ENCODE results near the gene SAXO2. TPM values are rescaled to one million over a fixed set of nuclear protein-coding genes. Genes with fewer than 3 reads are reported as not detected.
"Not testable (repeated sequence)": the region's sequence is repeated elsewhere in the genome, so short reads cannot be mapped to it uniquely, and the experiment has no call there.

Gene SAXO2
- total and polyA plus RNA-seq, 8 donors: 1.4 to 21.6 (median 11.9) TPM

- no peak for TF ChIP-seq CTCF (IDR thresholded peaks at IDR 0.05)
- peaks cover 3 to 19% of the 10 kb centered on the region in 2 donors for H3K4me1 ChIP-seq
- peak overlapping the region in 1 of 2 donors; percentile 73 for H3K27ac ChIP-seq
- ATAC-seq (peak; percentile 7), DNase-seq (no peak)
- H3K27me3 ChIP-seq: no peaks in the 10 kb centered on the region
- H3K4me3 ChIP-seq: peak overlapping the region; percentile 68
- intact Hi-C loops (cut with DNase I): no loop called here
- peaks cover 0 to 5% of the 10 kb centered on the region in 2 donors for H3K36me3 ChIP-seq
- H3K9me3 ChIP-seq: no peaks in the 10 kb centered on the region
Observed at GRCh38 chr15:82263350-82263749, 732 bp downstream of the SAXO2 start.

GRCh38 chr15:82267137-82267536, 4.5 kb downstream of the SAXO2 start:
- H3K36me3 ChIP-seq; intact Hi-C loops (cut with DNase I); DNase-seq; H3K27ac ChIP-seq; H3K27me3 ChIP-seq; H3K4me1 ChIP-seq; H3K4me3 ChIP-seq; H3K9me3 ChIP-seq; ATAC-seq: not testable (repeated sequence)

GRCh38 chr15:82268454-82268853, 5.8 kb downstream of the SAXO2 start:
- intact Hi-C loops (cut with DNase I); H3K27me3 ChIP-seq; H3K9me3 ChIP-seq; H3K4me3 ChIP-seq; H3K36me3 ChIP-seq; DNase-seq; ATAC-seq; H3K27ac ChIP-seq; H3K4me1 ChIP-seq: not testable (repeated sequence)

GRCh38 chr15:82272154-82272553, 9.5 kb downstream of the SAXO2 start:
- Histone ChIP-seq H3K27me3 (peaks cover 0 to 11% of the 10 kb centered on the region in 2 donors), H3K4me3 (no peak overlapping the region), H3K9me3 (peaks cover 0 to 8% of the 10 kb centered on the region in 2 donors), H3K36me3 (no peaks in the 10 kb centered on the region), H3K27ac (no peak overlapping the region), H3K4me1 (no peaks in the 10 kb centered on the region)
- intact Hi-C loops (cut with DNase I): no loop called here
- no peak for TF ChIP-seq CTCF (IDR thresholded peaks at IDR 0.05)
- DNase-seq (no peak), ATAC-seq (no peak)

- H3K4me1 ChIP-seq: no peaks in the 10 kb centered on the region
- intact Hi-C loops (cut with DNase I): no loop called here
- peaks cover 0 to 12% of the 10 kb centered on the region in 2 donors for H3K27me3 ChIP-seq
- no peak for TF ChIP-seq CTCF (IDR thresholded peaks at IDR 0.05)
- H3K36me3 ChIP-seq: no peaks in the 10 kb centered on the region
- DNase-seq: no peak
- H3K27ac ChIP-seq: no peak overlapping the region
- peaks cover 0 to 8% of the 10 kb centered on the region in 2 donors for H3K9me3 ChIP-seq
- H3K4me3 ChIP-seq: no peak overlapping the region
- no peak for ATAC-seq
Observed at GRCh38 chr15:82275410-82275809, 12.8 kb downstream of the SAXO2 start.

GRCh38 chr15:82281276-82281675, 18.7 kb downstream of the SAXO2 start:
- H3K27ac ChIP-seq; H3K9me3 ChIP-seq; DNase-seq; H3K36me3 ChIP-seq; H3K4me1 ChIP-seq; H3K4me3 ChIP-seq; intact Hi-C loops (cut with DNase I): not testable (repeated sequence)
- peak; percentile 57 for ATAC-seq
- peaks cover 0 to 14% of the 10 kb centered on the region in 2 donors for H3K27me3 ChIP-seq

GRCh38 chr15:82282386-82282785, 19.8 kb downstream of the SAXO2 start:
- H3K4me3 ChIP-seq; intact Hi-C loops (cut with DNase I); H3K27ac ChIP-seq; H3K9me3 ChIP-seq; ATAC-seq; H3K27me3 ChIP-seq; H3K4me1 ChIP-seq; H3K36me3 ChIP-seq; DNase-seq: not testable (repeated sequence)

GRCh38 chr15:82284381-82284780, 21.8 kb downstream of the SAXO2 start:
- H3K4me1 ChIP-seq; H3K4me3 ChIP-seq; DNase-seq; H3K36me3 ChIP-seq; H3K9me3 ChIP-seq; intact Hi-C loops (cut with DNase I); H3K27me3 ChIP-seq; ATAC-seq; H3K27ac ChIP-seq: not testable (repeated sequence)

- ATAC-seq; H3K27me3 ChIP-seq; DNase-seq; H3K4me3 ChIP-seq; intact Hi-C loops (cut with DNase I); H3K4me1 ChIP-seq; H3K9me3 ChIP-seq; H3K27ac ChIP-seq; H3K36me3 ChIP-seq: not testable (repeated sequence)
Observed at GRCh38 chr15:82286475-82286874, 23.9 kb downstream of the SAXO2 start.

GRCh38 chr15:82288202-82288601, 25.6 kb downstream of the SAXO2 start:
- ATAC-seq; H3K36me3 ChIP-seq; H3K27me3 ChIP-seq; H3K27ac ChIP-seq; intact Hi-C loops (cut with DNase I); H3K9me3 ChIP-seq; H3K4me1 ChIP-seq; DNase-seq; H3K4me3 ChIP-seq: not testable (repeated sequence)
